CD14-positive monocyte (primary cell): ENCODE results near the gene IRAK1. TPM values are rescaled to one million over a fixed set of nuclear protein-coding genes. Genes with fewer than 3 reads are reported as not detected.
A peak's percentile ranks its signal among the peaks of the same experiment; 100 is the strongest.

ENCODE experiments used
- DNase-seq, 3 donors: peaks; one replicate each; pipeline ENCODE4 v3.0.0-alpha.2; 2011 to 2022
- H2AFZ ChIP-seq: 2 replicates; pipeline ENCODE4 v1.6.0; 2012; ENCODE audit warnings: mild to moderate bottlenecking, low read depth, low read length, inconsistent platforms; ENCODE audit not compliant: insufficient read depth, poor library complexity, severe bottlenecking
- H3K27ac ChIP-seq, 2 donors: 1 replicate in 1 of 2; 2 replicates in 1 of 2; pipeline ENCODE4 v1.5.1; 2012 to 2013; ENCODE audit warnings: low read length in 2 of 2, control low read depth in 1 of 2, inconsistent platforms in 1 of 2, low read depth in 1 of 2, mild to moderate bottlenecking in 1 of 2
- H3K27me3 ChIP-seq, 2 donors: one replicate each; pipeline versions ENCODE4 v1.6.0 to v1.6.1; 2011 to 2013; ENCODE audit warnings: low read length in 2 of 2; ENCODE audit not compliant: control insufficient read depth in 2 of 2, insufficient read depth in 2 of 2
- H3K36me3 ChIP-seq, 2 donors: replicated peaks in 1 of 2; 1 replicate in 1 of 2; 2 replicates in 1 of 2; pipeline versions ENCODE4 v1.5.1 to v1.6.1; 2012 to 2013; ENCODE audit warnings: low read length in 2 of 2, control low read depth in 1 of 2, inconsistent platforms in 1 of 2, mild to moderate bottlenecking in 1 of 2; ENCODE audit not compliant: insufficient read depth in 2 of 2, control insufficient read depth in 1 of 2
- H3K4me1 ChIP-seq, 2 donors: 1 replicate in 1 of 2; 2 replicates in 1 of 2; pipeline versions ENCODE4 v1.5.1 to v1.6.1; 2012 to 2013; ENCODE audit warnings: low read length in 2 of 2, control low read depth in 1 of 2, inconsistent platforms in 1 of 2, mild to moderate bottlenecking in 1 of 2, moderate library complexity in 1 of 2; ENCODE audit not compliant: insufficient read depth in 2 of 2, control insufficient read depth in 1 of 2
- H3K4me2 ChIP-seq: replicated peaks from 2 replicates; pipeline ENCODE3; 2012; ENCODE audit warnings: low read length, moderate library complexity, mild to moderate bottlenecking; ENCODE audit not compliant: poor library complexity, severe bottlenecking; ENCODE audit errors: extremely low read depth
- H3K4me3 ChIP-seq, 3 experiments: fragments of 200-600 bp in 1 of 3; sonication (generic) in 1 of 3; replicated peaks in 1 of 3; 1 replicate in 2 of 3; 2 replicates in 1 of 3; pipeline ENCODE4 v1.5.1; 2011 to 2013; ENCODE audit warnings: low read length in 3 of 3, mild to moderate bottlenecking in 3 of 3, control low read depth in 2 of 3, low read depth in 2 of 3, inconsistent platforms in 1 of 3, moderate library complexity in 1 of 3
- H3K79me2 ChIP-seq: 2 replicates; pipeline ENCODE4 v1.6.0; 2012; ENCODE audit warnings: mild to moderate bottlenecking, control low read depth, inconsistent platforms, low read length, moderate library complexity; ENCODE audit not compliant: insufficient read depth
- H3K9ac ChIP-seq: 2 replicates; pipeline ENCODE4 v1.6.0; 2017; ENCODE audit warnings: low read length, mild to moderate bottlenecking; ENCODE audit not compliant: insufficient read depth, poor library complexity, severe bottlenecking
- H3K9me3 ChIP-seq, 2 donors: replicated peaks in 1 of 2; 1 replicate in 1 of 2; 2 replicates in 1 of 2; pipeline versions ENCODE4 v1.5.1 to v1.6.1; 2012 to 2013; ENCODE audit warnings: low read length in 2 of 2, control low read depth in 1 of 2; ENCODE audit not compliant: control insufficient read depth in 1 of 2, insufficient read depth in 1 of 2
- H4K20me1 ChIP-seq: 2 replicates; pipeline ENCODE4 v1.6.0; 2012; ENCODE audit warnings: mild to moderate bottlenecking, low read length, control low read depth, moderate library complexity; ENCODE audit not compliant: insufficient read depth
- H3K27ac Mint-ChIP-seq, 7 donors: one replicate each; pipeline ENCODE4 v1.8.0; 2020; ENCODE audit warnings: mild to moderate bottlenecking in 7 of 7, mixed read lengths in 7 of 7, moderate library complexity in 6 of 7, inconsistent platforms in 2 of 7
- H3K27me3 Mint-ChIP-seq, 3 donors: one replicate each; pipeline ENCODE4 v1.8.0; 2021 to 2022; ENCODE audit warnings: low read depth in 3 of 3, mild to moderate bottlenecking in 3 of 3, mixed read lengths in 3 of 3, moderate library complexity in 3 of 3, inconsistent platforms in 1 of 3
- H3K36me3 Mint-ChIP-seq, 2 donors: one replicate each; pipeline ENCODE4 v1.8.0; 2020; ENCODE audit warnings: mixed read lengths in 2 of 2, inconsistent platforms in 1 of 2, mild to moderate bottlenecking in 1 of 2
- H3K4me1 Mint-ChIP-seq: one replicate; pipeline ENCODE4 v1.8.0; 2020; ENCODE audit warnings: mild to moderate bottlenecking, mixed read lengths
- H3K4me3 Mint-ChIP-seq, 2 donors: one replicate each; pipeline ENCODE4 v1.8.0; 2020; ENCODE audit warnings: mild to moderate bottlenecking in 2 of 2, mixed read lengths in 2 of 2, moderate library complexity in 1 of 2
- H3K9me3 Mint-ChIP-seq, 7 donors: one replicate each; pipeline ENCODE4 v1.8.0; 2020 to 2022; ENCODE audit warnings: mixed read lengths in 7 of 7, mild to moderate bottlenecking in 6 of 7, moderate library complexity in 6 of 7, inconsistent platforms in 2 of 7
- WGBS: methylation state at CpG from one replicate; pipeline ENCODE4 v1.1.5; 2013; ENCODE audit warnings: missing lambda C conversion rate; ENCODE audit not compliant: insufficient coverage; 5-methylcytosine and 5-hydroxymethylcytosine counted together
- intact Hi-C, 2 donors: fragments of 100-400 bp; cut with micrococcal nuclease; formaldehyde crosslinking; loops; one replicate each; pipeline versions ENCODE4 v1.15.0 to v1.15.1; 2023
- polyA plus RNA-seq, 3 donors: library from polyadenylated mRNA; depleted of rRNA in 1 of 3; unstranded in 2 of 3; stranded (reverse) in 1 of 3; fragments of 300-500 nt in 2 of 3; fragments of >200 nt in 1 of 3; fragmentation: Illumina TruSeq in 2 of 3; gene quantifications; 1 replicate in 2 of 3; 2 replicates in 1 of 3; pipeline ENCODE4 v1.2.3, GENCODE V29; 2012 to 2021
- TF ChIP-seq, protein P1 (sequence below): fragments of 200-600 bp; IDR thresholded peaks from one replicate; pipeline ENCODE4 v1.8.0; 2022; ENCODE audit warnings: antibody characterized with exemption, mild to moderate bottlenecking

Gene IRAK1
- polyA plus RNA-seq, 3 donors: 47.8 to 109 (median 49.5) TPM

GRCh38 chrX:154027986-154028385, 8.3 kb upstream of the IRAK1 start:
- H3K4me2 ChIP-seq: no peak overlapping the region
- intact Hi-C loops: no loop called here
- H3K9me3 ChIP-seq: peaks cover 0 to 6% of the 10 kb centered on the region in 2 donors
- H3K9ac ChIP-seq: no peak overlapping the region
- peaks cover 0 to 2% of the 10 kb centered on the region in 2 donors for H3K27me3 ChIP-seq
- TF ChIP-seq, protein P1, sequence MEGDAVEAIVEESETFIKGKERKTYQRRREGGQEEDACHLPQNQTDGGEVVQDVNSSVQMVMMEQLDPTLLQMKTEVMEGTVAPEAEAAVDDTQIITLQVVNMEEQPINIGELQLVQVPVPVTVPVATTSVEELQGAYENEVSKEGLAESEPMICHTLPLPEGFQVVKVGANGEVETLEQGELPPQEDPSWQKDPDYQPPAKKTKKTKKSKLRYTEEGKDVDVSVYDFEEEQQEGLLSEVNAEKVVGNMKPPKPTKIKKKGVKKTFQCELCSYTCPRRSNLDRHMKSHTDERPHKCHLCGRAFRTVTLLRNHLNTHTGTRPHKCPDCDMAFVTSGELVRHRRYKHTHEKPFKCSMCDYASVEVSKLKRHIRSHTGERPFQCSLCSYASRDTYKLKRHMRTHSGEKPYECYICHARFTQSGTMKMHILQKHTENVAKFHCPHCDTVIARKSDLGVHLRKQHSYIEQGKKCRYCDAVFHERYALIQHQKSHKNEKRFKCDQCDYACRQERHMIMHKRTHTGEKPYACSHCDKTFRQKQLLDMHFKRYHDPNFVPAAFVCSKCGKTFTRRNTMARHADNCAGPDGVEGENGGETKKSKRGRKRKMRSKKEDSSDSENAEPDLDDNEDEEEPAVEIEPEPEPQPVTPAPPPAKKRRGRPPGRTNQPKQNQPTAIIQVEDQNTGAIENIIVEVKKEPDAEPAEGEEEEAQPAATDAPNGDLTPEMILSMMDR: no peak
- Mint-ChIP-seq H3K36me3 (peaks cover 47 to 60% of the 10 kb centered on the region in 2 donors), H3K9me3 (peaks cover 0 to 6% (median 0%) of the 10 kb centered on the region in 7 donors), H3K4me3 (no peak overlapping the region), H3K4me1 (peaks cover 7% of the 10 kb centered on the region), H3K27me3 (peaks cover 0 to 61% (median 0%) of the 10 kb centered on the region in 3 donors), H3K27ac (peak overlapping the region in 1 of 7 donors; percentile 46)
- H3K4me1 ChIP-seq: no peaks in the 10 kb centered on the region
- H2AFZ ChIP-seq: no peak overlapping the region
- no peak overlapping the region for H3K4me3 ChIP-seq
- no CpG with 5 or more reads among the region's 1 CpG for WGBS
- peaks cover 37 to 66% of the 10 kb centered on the region in 2 donors for H3K36me3 ChIP-seq
- H4K20me1 ChIP-seq: peaks cover 42% of the 10 kb centered on the region
- no peak overlapping the region for H3K27ac ChIP-seq
- DNase-seq: no peak
- H3K79me2 ChIP-seq: peaks cover 4% of the 10 kb centered on the region

DNA sequence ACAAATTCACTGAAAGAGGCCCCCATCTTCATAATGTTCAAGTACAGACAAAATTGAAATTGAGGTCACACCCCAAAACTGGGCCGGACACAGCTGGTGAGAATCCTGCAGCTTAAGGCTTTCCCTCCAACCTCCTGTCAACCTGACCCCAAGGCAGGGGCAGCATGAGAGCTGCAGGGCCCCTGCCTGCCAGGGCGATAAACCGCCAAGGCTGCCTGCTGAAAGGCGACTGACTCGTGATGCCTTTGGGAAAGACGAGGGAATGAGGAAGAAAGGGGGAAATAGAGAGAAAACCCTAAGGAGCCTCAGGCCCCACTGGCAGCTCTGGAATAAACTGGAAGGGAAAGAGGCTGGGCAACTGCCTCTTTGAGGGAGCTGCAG, 7.3 kb upstream of the IRAK1 start:
- peaks cover 0 to 64% (median 0%) of the 10 kb centered on the region in 3 donors for H3K27me3 Mint-ChIP-seq
- peaks cover 0 to 6% of the 10 kb centered on the region in 2 donors for H3K9me3 ChIP-seq
- peaks cover 0 to 2% of the 10 kb centered on the region in 2 donors for H3K4me1 ChIP-seq
- peaks cover 32% of the 10 kb centered on the region for H4K20me1 ChIP-seq
- no peak for DNase-seq
- peaks cover 32 to 57% of the 10 kb centered on the region in 2 donors for H3K36me3 ChIP-seq
- peaks cover 0 to 2% of the 10 kb centered on the region in 2 donors for H3K27me3 ChIP-seq
- peaks cover 12% of the 10 kb centered on the region for H3K4me1 Mint-ChIP-seq
- intact Hi-C loops: no loop called here
- H3K9ac ChIP-seq: no peak overlapping the region
- H3K27ac ChIP-seq: no peak overlapping the region
- WGBS: 87% methylated on average over 5 of the region's 6 CpGs
- no peak overlapping the region for H3K4me3 Mint-ChIP-seq
- peak overlapping the region in 1 of 7 donors; percentile 4 for H3K27ac Mint-ChIP-seq
- H3K79me2 ChIP-seq: peaks cover 6% of the 10 kb centered on the region
- peaks cover 41 to 50% of the 10 kb centered on the region in 2 donors for H3K36me3 Mint-ChIP-seq
- H3K4me2 ChIP-seq: no peak overlapping the region
- H3K9me3 Mint-ChIP-seq: peaks cover 0 to 4% (median 0%) of the 10 kb centered on the region in 7 donors
- TF ChIP-seq, protein P1: no peak
- H3K4me3 ChIP-seq: no peak overlapping the region
- H2AFZ ChIP-seq: no peak overlapping the region
